Suppressor macrophage (primary cell): ENCODE results near the gene ARID3A.
"Not testable (repeated sequence)": the region's sequence is repeated elsewhere in the genome, so short reads cannot be mapped to it uniquely, and the experiment has no call there.

Experiments used
- DNase-seq, 4 experiments: peaks; one replicate each; pipeline ENCODE4 v3.0.0-alpha.2; 2020 to 2022

The ARID3A gene

DNA sequence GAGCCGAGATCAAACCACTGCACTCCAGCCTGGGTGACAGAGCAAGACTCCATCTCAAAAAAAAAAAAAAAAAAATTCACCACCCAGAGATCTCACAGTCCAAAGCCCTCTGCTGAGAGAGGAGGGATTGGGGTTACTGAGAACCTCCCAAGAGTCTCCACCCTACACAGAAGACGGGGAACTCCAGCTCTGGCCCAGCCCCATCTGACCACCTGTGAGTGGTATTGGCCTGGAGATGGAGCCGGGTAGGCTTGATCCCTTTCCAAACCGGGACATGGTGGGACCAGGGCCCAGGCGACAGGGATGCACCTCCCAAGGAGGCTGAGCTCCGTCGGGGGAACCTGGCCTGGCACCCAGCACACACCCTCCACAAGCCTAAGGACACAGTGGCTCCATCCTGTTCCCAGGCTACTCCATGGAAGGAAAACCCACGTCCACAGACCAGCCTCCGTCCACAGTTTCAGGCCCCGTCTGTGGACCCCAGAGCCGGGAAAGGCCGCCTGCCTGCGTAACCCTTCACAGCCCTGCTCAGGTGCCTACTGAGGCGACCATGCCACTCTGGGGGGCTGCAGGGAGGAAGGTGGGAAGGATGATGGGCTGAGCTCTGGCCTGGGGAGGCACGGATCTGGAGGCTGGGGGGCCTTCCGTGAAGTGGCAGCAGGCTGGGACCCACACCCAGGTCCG is 93.2 kb downstream of the ARID3A start:
- no peak for DNase-seq

DNA sequence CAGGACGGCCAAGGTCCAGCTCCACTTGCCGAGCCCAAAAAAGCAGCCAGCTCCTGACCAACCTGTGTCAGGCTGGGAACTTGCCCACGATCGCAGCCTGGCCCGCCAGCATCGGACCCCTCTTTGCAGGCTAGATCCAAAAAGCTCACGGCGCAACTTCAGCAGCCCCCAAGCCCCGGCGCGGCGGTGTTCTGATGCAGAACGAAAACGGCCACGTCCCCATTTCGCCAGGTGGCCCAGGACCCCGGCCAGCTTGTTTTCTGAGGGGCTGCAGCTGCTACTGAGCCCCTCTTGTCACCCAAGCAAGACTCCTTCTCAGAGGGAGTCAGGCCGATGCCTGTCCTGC is 93.8 kb downstream of the ARID3A start:
- no peak for DNase-seq

DNA sequence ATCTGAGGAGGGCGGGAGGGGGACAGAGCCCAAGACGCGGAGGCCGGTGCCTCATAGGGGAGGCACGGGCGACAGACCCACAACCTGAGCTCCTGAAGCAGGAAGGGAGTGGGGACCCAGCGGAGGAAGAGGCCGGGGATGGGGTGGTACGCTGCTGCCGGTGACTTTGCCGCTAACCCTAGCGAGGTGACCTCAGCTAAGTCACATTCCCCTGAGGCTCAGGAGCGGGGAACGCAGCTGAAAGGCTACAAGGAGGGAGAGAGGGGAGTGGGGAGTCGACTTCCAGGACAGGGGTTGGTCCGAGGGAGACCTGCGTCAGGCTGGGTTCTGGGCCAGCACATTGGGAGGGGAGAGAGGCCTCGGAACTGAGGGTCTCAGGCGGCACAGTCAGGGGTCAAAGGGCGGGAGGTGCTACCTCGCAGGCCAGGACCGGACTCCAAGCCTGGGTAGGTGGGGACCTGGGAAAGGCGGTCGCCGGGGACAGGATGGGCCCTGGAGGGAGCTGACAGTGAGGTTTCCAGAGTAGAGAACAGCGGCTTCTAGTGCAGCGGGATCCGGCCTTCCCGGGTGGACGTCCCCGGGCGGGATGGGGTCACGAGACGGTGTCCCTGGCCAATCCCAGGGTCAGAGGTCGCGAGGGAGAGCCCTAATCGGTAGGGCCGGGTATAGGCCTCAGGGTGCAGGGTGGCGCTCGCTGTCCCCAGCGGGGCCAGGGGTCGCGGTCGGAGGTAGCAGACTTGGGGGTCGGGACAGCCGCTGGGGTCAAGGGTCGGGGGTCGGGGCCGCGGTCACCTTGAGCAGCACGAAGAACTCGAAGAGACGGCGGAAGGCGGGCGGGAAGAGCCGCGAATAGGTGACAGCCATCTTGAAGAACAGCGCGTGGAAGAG is 94.4 kb downstream of the ARID3A start:
- DNase-seq: peak in 3 of 4 experiments; percentile 52 to 72 (median 55)

DNA sequence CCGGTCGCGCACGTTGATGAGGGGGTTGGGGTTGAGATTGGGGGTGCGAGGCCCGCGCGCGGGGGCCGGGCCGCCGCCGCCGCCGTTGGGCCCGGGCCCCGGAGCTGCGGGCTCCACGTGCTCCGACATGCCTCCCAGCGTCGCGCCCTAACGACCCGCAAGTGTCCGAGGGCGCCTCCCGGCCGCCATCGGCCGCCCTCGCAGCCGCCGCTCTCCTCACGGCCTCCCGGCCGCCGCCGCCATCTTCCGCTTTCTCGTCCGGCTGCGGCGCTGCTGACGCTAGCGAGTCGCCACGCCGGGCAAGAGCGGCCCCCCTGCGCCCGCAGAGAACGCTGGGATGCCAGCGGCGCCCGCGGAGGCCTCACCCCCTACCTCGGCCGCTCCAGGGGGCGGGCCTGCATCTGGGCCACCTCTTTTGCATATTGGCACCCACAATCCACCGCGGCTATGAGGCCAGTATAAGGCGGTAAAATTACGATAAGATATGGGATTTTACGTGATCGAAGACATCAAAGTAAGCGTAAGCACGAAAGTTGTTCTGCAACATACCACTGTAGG is 95.1 kb downstream of the ARID3A start, which contains the start of gene TMEM259:
TMEM259 (minus strand) TSS at position 256 of the 558 bp plus-strand sequence; CDS start at position 129, 127 bp downstream.
- peak; percentile 98 to 99 (median 99) for DNase-seq

DNA sequence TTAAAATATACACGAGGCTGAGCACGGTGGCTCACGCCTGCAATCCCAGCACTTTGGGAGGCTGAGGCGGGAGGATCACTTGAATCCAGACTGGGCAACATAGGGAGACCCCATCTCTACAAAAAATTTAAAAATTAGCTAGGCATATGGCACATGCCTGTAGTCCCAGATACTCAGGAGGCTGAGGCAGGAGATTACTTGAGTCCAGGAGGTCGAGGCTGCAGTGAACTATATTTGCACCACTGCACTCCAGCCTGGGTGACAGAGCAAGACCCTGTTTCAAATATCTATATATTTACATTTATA is 98.0 kb downstream of the ARID3A start:
- DNase-seq: not testable (repeated sequence)

DNA sequence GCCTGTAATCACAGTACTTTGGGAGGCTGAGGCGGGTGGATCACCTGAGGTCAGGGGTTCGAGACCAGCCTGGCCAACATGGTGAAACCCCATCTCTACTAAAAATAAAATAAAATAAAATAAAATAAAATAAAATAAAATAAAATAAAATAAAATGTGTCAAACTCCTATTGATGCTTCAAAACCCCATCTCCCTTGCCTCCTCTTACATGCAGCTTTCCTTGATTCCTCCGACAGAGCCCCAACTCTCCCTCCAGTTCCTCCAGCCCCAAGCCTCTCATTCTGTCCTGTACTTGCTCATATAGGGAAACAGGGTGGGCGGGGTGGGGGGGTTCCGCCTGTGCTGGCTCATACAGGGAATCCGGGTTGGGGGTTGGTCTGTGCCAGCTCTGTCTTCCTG is 99.2 kb downstream of the ARID3A start:
- not testable (repeated sequence) for DNase-seq
